A673 (cell line): ENCODE results near the gene SIGLEC6.
A peak's percentile ranks its signal among the peaks of the same experiment; 100 is the strongest.

ENCODE experiments used
- CTCF ChIP-seq: fragments of 300-800, 200-600 bp; sonication (generic); conservative IDR thresholded peaks from 2 replicates; pipeline ENCODE4 v1.5.1; 2017; ENCODE audit warnings: low read depth, mild to moderate bottlenecking, antibody characterized with exemption, low read length, moderate library complexity, mixed read lengths
- EZH2 ChIP-seq: fragments of 200-600 bp; sonication (generic); IDR thresholded peaks from 2 replicates; pipeline ENCODE4 v1.6.1; 2017; ENCODE audit warnings: borderline replicate concordance, low read depth, mild to moderate bottlenecking, mixed read lengths, antibody characterized with exemption, low read length; ENCODE audit not compliant: poor library complexity, severe bottlenecking

- TF ChIP-seq CTCF = peak; percentile 66
- TF ChIP-seq EZH2 = no peak
These were observed 20.1 kb downstream of the SIGLEC6 start for GRCh38 chr19:51511353-51511752.
